Measurements from ENCODE around the gene ALDH1L1. TPM values are rescaled to one million over a fixed set of nuclear protein-coding genes. Genes with fewer than 3 reads are reported as not detected.

ALDH1L1 gene
- total and polyA plus RNA-seq, 2 of the 13 experiments (the other 11 are each of a cell fraction or from before 2014, with no cell fraction given), result 11.2 to 28.7 TPM

GRCh38 chr3:126167566-126167965 lies 12.8 kb downstream of the ALDH1L1 start:
- no peak for FAIRE-seq
- TF ChIP-seq ZNF781 (CRISPR knock-in tag; IDR thresholded peaks at IDR 0.05; ENCODE audit: borderline replicate concordance, not compliant biosample characterization), result no peak
- TF ChIP-seq CEBPG (CRISPR knock-in tag; IDR thresholded peaks at IDR 0.05), result 0 out of 2 replicates have a peak, but pooled peaks have one; percentile 47
- TF ChIP-seq PLRG1 (conservative IDR thresholded peaks at IDR 0.05), result no peak
- no peak for TF ChIP-seq SP2 (CRISPR knock-in tag; IDR thresholded peaks at IDR 0.05)
- TF ChIP-seq ZEB1 (IDR thresholded peaks at IDR 0.05; ENCODE audit: insufficient replicate concordance, low read depth), result peak; percentile 68
- TF ChIP-seq ZNF510 (CRISPR knock-in tag; IDR thresholded peaks at IDR 0.05; ENCODE audit: low read depth), result no peak
- TF ChIP-seq CEBPB (IDR thresholded peaks at IDR 0.05; ENCODE audit: borderline replicate concordance, low read depth, low read length), result peak; percentile 37; the same call in 1 of the 2 replicates
- no peak for TF ChIP-seq ZBTB7A (CRISPR knock-in tag; IDR thresholded peaks at IDR 0.05)
- no peak for TF ChIP-seq GABPA (IDR thresholded peaks at IDR 0.05; ENCODE audit: low read depth, low read length)
- TF ChIP-seq GABPA (CRISPR knock-in tag; IDR thresholded peaks at IDR 0.05; ENCODE audit: low read depth), result no peak
- TF ChIP-seq CCAR2 (optimal IDR thresholded peaks at IDR 0.05; ENCODE audit: low read depth, low read length), result no peak
- no peak for TF ChIP-seq RELA (CRISPR knock-in tag; IDR thresholded peaks at IDR 0.05)
- TF ChIP-seq NONO (IDR thresholded peaks at IDR 0.05), result no peak
- no peak for TF ChIP-seq NONO (CRISPR knock-in tag; conservative IDR thresholded peaks at IDR 0.05)
- no peak for TF ChIP-seq TARDBP (CRISPR knock-in tag; IDR thresholded peaks at IDR 0.05)
- POLR2A ChIA-PET, result interaction anchor here (1.3 kb wide), 1 partner anchor 12 kb away, joined by 4 read pairs; the partner anchor contains the start of gene ALDH1L1
- no TSS peak for BruUV-seq (replicated peaks)
- 41% methylated on average over 4 of the region's 4 CpGs for WGBS (ENCODE audit: low lambda C conversion rate)
- ATAC-seq, result no peak
- H3K27ac ChIP-seq (ENCODE audit: extremely low read length, insufficient read depth, low read length), result no peak overlapping the region
- no peaks in the 10 kb centered on the region for H3K36me3 ChIP-seq (replicated peaks in 1 of 2; ENCODE audit: control insufficient read depth in 1 of 2, insufficient read depth in 2 of 2, low read length in 2 of 2)
- no peak for DNase-seq (ENCODE audit: low spot score)
- H3K4me1 ChIP-seq (ENCODE audit: insufficient read depth, low read length), result peaks cover 49% of the 10 kb centered on the region
- H2AFZ ChIP-seq (ENCODE audit: low read length), result no peak overlapping the region
- H3K4me3 ChIP-seq (replicated peaks in 1 of 3; ENCODE audit: insufficient read depth in 1 of 3, low read depth in 2 of 3, low read length in 3 of 3), result peak overlapping the region in 2 of 3 experiments; percentile 2 to 8; a peak in 1 of 6 replicates
- peaks cover 24% of the 10 kb centered on the region for H3K79me2 ChIP-seq (ENCODE audit: insufficient read depth, low read length)
- in situ Hi-C loops (cut with HindIII; ENCODE audit: extremely low pct_ligation_motif_present, low pct_unique_long_range_greater_than_20kb) (no loop called here), intact Hi-C loops (cut with micrococcal nuclease; ENCODE audit: unreplicated experiment) (no loop called here)
- no peaks in the 10 kb centered on the region for H4K20me1 ChIP-seq (ENCODE audit: insufficient read depth, low read length)
- H3K4me2 ChIP-seq (ENCODE audit: low read depth, low read length), result peak overlapping the region; percentile 30
- H3K9ac ChIP-seq (ENCODE audit: insufficient read depth, low read depth, low read length), result no peak overlapping the region
- H3K27me3 ChIP-seq (ENCODE audit: control insufficient read depth in 1 of 2, insufficient read depth in 2 of 2, low read length in 2 of 2), result no peaks in the 10 kb centered on the region
- CTCF ChIA-PET (ENCODE audit: low intra/inter-chr PET ratio, low total read pairs), result no interaction called here
- H3K9me3 ChIP-seq (ENCODE audit: low read length), result no peaks in the 10 kb centered on the region

All from HepG2 (cell line).